Activated CD4-positive, alpha-beta T cell treated with anti-CD3 and anti-CD28 coated beads for 24 hours (primary cell): ENCODE measurements around the gene CARS2.
"Not testable (repeated sequence)": the region's sequence is repeated elsewhere in the genome, so short reads cannot be mapped to it uniquely, and the experiment has no call there.

Experiments used
- DNase-seq, 2 donors: peaks; one replicate each; pipeline ENCODE4 v3.0.0-alpha.2; 2020; ENCODE audit warnings: low read depth in 2 of 2

The CARS2 gene

GRCh38 chr13:110706570-110707372 lies 855 bp upstream of the CARS2 start:
- DNase-seq: no peak

- DNase-seq: no peak
Measured at GRCh38 chr13:110705356-110705825, 525 bp downstream of the CARS2 start.

GRCh38 chr13:110702591-110703526 lies 3.1 kb downstream of the CARS2 start:
- DNase-seq: no peak

GRCh38 chr13:110702089-110702488 lies 3.8 kb downstream of the CARS2 start:
- no peak for DNase-seq

GRCh38 chr13:110701061-110701460 lies 4.9 kb downstream of the CARS2 start:
- DNase-seq: not testable (repeated sequence)

- DNase-seq: no peak
Measured at GRCh38 chr13:110700641-110701040, 5.3 kb downstream of the CARS2 start.

- DNase-seq: no peak
Measured at GRCh38 chr13:110700186-110700585, 5.7 kb downstream of the CARS2 start.

- no peak for DNase-seq
Measured at GRCh38 chr13:110699148-110700145, 6.5 kb downstream of the CARS2 start.

GRCh38 chr13:110698689-110699088 lies 7.2 kb downstream of the CARS2 start:
- no peak for DNase-seq

- DNase-seq: no peak
Measured at GRCh38 chr13:110697842-110698241, 8.1 kb downstream of the CARS2 start.

GRCh38 chr13:110696776-110697175 lies 9.1 kb downstream of the CARS2 start:
- DNase-seq: no peak

- DNase-seq: not testable (repeated sequence)
Measured at GRCh38 chr13:110695774-110696173, 10.1 kb downstream of the CARS2 start.

- no peak for DNase-seq
Measured at GRCh38 chr13:110690516-110690915, 15.4 kb downstream of the CARS2 start.

- no peak for DNase-seq
Measured at GRCh38 chr13:110689711-110690110, 16.2 kb downstream of the CARS2 start.

- no peak for DNase-seq
Measured at GRCh38 chr13:110689041-110689440, 16.9 kb downstream of the CARS2 start.

GRCh38 chr13:110687736-110688135 lies 18.2 kb downstream of the CARS2 start:
- DNase-seq: no peak

- DNase-seq: no peak
Measured at GRCh38 chr13:110685305-110686020, 20.5 kb downstream of the CARS2 start.

- DNase-seq: no peak
Measured at GRCh38 chr13:110684388-110685056, 21.4 kb downstream of the CARS2 start.

GRCh38 chr13:110683921-110684320 lies 22.0 kb downstream of the CARS2 start:
- DNase-seq: no peak
